Measurements from ENCODE around the gene ATG10.
"Not testable (repeated sequence)": the region's sequence is repeated elsewhere in the genome, so short reads cannot be mapped to it uniquely, and the experiment has no call there.

Gene ATG10

DNA sequence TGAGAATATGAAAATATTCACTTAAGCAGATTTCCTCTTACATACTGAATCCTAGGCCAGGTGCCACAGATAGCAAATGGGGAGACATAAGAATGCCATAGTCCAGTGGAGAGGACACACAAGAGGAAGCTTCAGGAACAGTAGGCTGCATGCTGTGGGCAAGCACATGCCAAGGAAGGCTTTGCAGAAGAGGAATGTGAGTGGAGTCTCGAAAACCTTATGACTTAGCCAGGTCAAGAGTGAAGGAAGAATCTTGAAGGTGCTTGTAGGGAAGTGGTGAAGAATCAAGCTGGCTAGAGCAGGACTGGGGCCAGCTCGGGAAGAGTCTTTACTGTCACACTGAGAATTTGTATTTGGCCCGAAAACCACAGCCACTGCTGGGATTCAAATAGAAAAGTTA lies 285.9 kb downstream of the ATG10 start:
- no peak overlapping the region for H3K27ac ChIP-seq
- no peak for TF ChIP-seq ZFX (IDR thresholded peaks at IDR 0.05; ENCODE audit: borderline replicate concordance)
- TF ChIP-seq, protein P1, sequence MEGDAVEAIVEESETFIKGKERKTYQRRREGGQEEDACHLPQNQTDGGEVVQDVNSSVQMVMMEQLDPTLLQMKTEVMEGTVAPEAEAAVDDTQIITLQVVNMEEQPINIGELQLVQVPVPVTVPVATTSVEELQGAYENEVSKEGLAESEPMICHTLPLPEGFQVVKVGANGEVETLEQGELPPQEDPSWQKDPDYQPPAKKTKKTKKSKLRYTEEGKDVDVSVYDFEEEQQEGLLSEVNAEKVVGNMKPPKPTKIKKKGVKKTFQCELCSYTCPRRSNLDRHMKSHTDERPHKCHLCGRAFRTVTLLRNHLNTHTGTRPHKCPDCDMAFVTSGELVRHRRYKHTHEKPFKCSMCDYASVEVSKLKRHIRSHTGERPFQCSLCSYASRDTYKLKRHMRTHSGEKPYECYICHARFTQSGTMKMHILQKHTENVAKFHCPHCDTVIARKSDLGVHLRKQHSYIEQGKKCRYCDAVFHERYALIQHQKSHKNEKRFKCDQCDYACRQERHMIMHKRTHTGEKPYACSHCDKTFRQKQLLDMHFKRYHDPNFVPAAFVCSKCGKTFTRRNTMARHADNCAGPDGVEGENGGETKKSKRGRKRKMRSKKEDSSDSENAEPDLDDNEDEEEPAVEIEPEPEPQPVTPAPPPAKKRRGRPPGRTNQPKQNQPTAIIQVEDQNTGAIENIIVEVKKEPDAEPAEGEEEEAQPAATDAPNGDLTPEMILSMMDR (IDR thresholded peaks at IDR 0.05) = no peak

DNA sequence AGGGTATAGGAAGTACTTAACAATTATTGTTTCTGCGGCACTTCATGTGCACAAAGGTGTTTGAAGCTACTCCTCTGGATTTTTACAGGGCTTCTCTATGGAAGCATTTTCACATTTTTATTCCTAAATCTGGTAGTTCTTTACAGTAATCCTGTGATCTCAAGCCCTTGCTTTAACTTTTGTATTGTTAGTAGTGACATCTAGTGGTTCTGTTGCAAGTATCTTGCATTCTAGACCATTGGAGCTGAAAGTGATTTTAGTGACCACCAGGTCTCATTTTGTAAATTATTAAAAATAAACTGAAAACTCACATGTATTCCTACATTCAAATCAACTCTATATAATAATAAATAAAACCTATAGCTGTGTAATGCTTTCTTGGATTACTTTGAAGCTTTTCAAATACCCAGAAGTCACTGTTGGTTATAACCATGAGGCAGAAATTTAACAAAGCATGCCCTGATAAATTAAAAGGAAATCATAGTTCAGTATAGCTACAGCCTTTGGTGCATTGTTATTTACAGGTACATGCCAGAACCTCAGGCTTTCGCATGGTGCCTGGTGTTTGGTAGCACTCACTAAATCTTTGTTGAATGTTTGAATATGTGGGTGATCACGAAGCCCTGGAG lies 287.5 kb downstream of the ATG10 start:
- TF ChIP-seq, protein P1 (IDR thresholded peaks at IDR 0.05) = peak; percentile 62
- TF ChIP-seq ZFX (IDR thresholded peaks at IDR 0.05; ENCODE audit: borderline replicate concordance) = no peak

DNA sequence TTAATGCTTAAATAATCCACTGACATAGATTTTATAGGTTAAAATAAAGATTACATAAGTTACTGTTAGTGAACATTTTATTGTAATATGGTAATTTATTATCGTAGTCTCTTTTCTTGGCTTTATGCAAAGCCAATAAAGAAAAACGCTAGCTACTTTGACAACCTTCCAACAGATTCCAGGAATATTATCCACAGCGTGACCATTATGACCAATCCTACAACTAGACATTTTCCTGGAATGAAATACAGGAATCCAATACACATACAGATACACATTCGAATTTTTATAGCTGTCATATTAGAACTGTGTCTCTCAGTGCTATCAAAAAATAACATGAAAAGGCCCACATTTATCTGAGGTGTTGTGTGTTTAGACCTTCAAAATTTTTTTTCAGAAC lies 293.2 kb downstream of the ATG10 start:
- TF ChIP-seq, protein P1 (IDR thresholded peaks at IDR 0.05) = no peak
- no peak for TF ChIP-seq ZFX (IDR thresholded peaks at IDR 0.05; ENCODE audit: borderline replicate concordance)
- H3K27ac ChIP-seq = no peak overlapping the region

More for the DNA sequence above, 287.5 kb downstream of the ATG10 start:
- H3K27ac ChIP-seq = no peak overlapping the region

DNA sequence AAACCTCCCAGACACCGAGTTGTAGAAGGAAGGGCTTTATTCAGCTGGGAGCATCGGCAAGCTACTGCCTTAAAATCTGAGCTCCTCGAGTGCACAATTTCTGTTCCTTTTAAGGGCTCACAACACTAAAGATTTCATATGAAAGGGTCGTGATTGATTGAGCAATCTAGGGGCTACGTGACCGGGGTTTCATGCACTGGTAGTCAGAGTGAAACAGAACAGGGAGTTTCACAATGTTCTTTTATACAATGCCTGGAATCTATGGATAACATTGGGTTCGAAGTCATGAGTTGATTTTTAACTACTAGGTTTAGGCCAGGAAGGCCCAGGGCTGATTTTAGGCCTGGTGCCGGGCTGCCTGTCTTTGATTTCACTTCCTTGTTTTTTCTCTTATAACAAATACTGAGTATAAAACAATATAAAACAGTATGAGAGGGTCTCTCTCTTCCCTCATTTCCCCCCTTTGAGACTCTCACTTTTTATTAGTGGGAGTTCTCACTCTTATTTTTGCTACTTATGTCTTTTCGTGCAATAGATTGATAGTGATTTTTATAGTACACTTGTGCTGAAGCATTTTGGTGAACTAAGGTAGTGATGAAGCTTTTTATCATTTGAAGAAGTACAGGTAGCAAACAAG lies 295.6 kb downstream of the ATG10 start:
- not testable (repeated sequence) for H3K27ac ChIP-seq

DNA sequence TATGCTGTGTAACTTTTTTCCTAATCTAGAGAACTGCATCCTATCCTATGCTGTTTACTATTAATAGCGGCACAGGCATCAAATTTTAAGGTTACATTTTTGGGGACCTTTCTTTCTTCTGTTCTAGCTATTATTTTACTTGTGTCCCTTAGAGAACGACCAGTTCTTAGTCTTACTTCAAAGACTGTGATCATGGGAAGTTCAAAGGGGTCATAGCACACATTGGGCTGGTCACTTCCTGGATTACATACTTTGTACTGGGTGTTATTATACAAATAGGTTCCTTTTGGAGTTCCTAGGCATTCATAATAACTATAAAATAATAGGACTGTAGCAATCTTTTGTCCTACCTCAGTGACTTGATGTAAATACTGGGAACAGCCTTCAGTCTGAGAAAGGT lies 297.5 kb downstream of the ATG10 start:
- H3K27ac ChIP-seq = not testable (repeated sequence)

DNA sequence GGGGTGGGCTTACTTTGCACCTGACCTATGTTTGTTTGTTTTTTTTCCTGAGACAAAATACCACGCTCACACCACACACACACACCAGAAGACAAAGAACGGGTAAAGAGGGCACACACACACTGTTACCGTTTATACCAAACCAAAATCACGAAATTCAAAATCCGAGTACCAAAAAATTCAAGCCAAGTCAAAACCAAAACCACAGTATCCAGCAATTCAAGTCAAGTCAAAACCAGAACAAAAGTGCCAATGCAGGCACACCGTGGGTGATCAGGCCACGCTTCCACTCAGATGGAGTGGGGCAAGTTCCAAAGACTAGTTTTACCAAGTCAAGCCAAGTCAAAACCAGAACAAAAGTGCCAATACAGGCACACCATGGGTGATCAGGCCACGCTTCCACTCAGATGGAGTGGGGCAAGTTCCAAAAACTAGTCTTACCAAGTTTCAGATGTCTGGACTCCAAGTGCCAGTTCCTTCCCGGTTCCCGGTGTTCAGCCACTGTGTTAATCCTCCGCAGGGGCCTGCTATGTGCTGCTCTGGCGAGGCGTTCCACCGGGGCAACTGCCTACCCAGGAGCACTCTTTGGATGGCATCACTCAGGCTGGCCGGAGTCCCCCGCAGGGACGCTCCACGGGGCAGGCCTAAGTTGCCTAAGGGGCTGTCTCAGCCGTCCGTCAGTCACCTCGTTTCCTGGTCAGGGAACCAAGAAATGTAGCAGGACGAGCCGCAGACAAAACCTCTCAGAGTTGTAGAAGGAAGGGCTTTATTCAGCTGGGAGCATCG lies 300.9 kb downstream of the ATG10 start:
- H3K27ac ChIP-seq = not testable (repeated sequence)

DNA sequence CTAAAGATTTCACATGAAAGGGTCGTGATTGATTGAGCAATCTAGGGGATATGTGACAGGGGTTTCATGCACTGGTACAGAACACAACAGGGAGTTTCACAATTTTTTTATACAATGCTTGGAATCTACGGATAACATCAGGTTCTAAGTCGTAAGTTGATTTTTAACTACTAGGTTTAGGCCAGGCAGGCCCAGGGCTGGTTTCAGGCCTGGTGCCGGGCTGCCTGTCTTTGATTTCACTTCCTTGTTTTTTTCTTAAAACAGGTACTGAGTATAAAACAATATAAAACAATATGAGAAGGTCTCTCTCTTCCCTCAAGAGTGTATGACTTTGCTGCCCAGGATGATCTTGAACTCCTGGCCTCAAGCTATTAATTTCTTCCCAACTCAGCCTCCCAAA lies 301.6 kb downstream of the ATG10 start:
- H3K27ac ChIP-seq = peak overlapping the region; percentile 77

DNA sequence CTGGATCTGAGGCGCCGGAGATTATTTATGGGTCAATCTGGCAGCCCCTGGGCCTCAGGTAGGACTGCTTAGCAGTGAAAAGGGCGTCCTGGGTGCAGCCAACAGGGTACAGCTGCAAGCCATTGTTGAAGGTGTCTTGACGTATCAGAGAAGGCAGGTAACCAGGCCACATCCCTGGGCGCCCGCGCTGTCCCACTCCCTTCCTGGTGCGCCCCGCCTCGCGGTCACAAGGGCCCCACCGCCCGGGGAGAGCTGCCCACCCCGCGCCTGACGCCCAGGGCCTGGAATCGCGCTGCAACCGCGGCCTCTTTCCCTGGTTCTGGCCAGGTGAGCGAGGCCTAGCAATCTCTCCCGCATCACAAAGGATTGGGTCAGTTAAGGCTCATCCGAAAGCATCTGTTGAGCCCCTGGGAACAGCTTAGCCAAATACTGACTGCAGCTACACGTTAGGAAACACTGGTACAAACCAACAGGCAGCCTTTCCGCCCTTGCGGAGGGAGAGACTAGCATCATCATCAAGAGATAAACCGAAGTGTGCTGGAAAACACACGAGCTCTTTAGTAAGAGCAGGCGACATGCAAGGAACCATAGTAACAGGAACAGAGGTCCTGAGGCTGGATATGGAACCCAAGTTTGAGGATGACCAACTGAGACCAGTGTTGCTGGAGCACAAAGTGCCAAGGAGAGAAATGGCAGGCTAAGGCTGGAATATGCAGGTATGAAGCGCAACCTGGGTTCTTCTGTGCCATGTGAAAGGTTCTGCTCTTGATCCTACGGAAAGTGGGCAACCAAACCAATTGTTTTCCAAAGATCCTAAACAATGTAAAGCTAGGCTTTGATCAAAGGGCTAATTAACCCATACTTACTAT lies 302.8 kb downstream of the ATG10 start:
- TF ChIP-seq ZFX (IDR thresholded peaks at IDR 0.05; ENCODE audit: borderline replicate concordance) = no peak
- TF ChIP-seq, protein P1 (IDR thresholded peaks at IDR 0.05) = no peak
- peak overlapping the region; percentile 77; the same call in 1 of the 2 replicates for H3K27ac ChIP-seq

DNA sequence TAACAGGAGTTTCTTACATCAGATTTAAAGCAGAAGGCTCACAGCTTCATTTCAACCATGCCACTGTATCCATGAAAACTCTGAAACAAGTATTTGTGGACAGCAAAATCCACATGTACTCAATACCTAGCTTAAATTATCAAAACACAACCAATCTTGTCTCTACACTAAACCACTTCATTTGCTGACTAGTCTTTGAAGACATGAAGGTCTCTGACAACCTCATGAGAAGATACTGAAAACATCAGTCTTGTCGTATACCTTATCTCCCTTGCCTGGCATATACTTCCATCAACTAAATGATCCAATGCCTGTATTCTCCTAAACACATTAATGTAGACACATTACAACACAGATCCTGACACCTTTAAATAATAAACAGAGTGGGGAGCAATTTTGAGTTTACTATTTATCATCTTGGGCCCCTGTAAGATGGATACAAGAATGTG lies 303.4 kb downstream of the ATG10 start:
- TF ChIP-seq ZFX (IDR thresholded peaks at IDR 0.05; ENCODE audit: borderline replicate concordance) = no peak
- TF ChIP-seq, protein P1 (IDR thresholded peaks at IDR 0.05) = no peak
- H3K27ac ChIP-seq = peak overlapping the region; percentile 77

Measured in 22Rv1 (cell line).